Activated CD8-positive, alpha-beta memory T cell treated with anti-CD3 and anti-CD28 coated beads, Interleukin-2, amount 50 U/mL, for 1 hour (primary cell): Measurements from ENCODE around the gene DIP2C.
"Not testable (repeated sequence)": the region's sequence is repeated elsewhere in the genome, so short reads cannot be mapped to it uniquely, and the experiment has no call there.

Source experiments
- DNase-seq: peaks from one replicate; pipeline ENCODE4 v3.0.0-alpha.2; 2020; ENCODE audit errors: extremely low read depth

DIP2C gene

DNA sequence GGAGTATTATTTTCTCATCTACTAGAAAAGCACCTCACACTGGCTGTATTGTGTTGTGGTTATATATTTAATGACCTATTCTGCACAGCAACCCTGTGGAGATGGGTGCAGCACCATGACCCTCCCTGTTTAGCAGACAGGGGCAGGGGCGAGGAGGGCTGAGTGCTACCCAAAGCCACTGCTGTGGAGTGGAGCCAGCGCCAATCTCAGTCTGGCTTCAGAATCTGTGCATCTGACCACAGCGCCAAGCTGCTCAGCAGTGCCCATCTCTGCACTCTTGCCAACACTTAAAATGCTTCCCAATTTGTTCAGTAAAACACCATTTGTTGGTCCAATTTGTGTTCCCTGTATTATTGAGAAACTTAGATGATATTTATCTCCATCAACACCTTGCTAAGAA lies 315.1 kb downstream of the DIP2C start:
- DNase-seq: no peak

- no peak for DNase-seq
Observed at GRCh38 chr10:373526-374309, 315.8 kb downstream of the DIP2C start.

DNA sequence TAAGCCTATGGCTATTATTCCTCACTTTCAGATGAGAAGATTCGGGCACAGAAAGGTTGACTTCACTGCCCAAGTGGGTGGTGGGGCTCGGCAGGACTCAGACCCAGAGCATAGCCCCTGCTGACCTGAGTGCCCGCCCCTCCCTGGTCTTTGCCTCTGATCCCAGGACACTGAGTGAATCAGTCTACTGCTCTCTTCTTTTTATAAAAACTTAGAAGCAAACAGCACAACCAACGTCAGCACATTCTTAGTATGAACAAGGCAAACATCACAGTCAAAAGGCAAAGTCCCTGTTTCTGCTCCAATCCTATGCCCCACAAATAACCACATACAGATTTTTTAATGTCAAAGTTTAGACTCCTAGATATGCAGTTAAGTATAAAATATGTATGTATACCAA lies 316.5 kb downstream of the DIP2C start:
- DNase-seq: no peak

GRCh38 chr10:372566-372965 lies 316.9 kb downstream of the DIP2C start:
- no peak for DNase-seq

GRCh38 chr10:371515-371914 lies 318.0 kb downstream of the DIP2C start:
- no peak for DNase-seq

DNA sequence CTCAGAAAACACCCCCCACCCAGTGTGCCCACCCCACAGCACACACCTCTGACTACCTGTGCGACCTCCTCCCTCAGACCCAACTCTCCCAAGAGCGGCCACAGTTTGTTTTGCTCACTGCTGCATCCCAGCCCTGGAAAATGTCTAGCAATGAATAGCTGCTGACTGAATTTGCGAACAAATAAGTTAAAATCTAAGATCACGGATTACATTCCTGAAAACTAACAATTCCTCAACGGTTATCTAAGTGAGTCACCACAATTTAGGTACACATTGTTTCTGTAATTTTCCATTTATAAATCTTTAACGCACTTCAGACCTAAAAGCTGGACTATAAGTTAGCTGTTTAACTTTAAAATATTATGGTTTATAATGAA lies 319.0 kb downstream of the DIP2C start:
- DNase-seq: no peak

GRCh38 chr10:369684-370448 lies 319.6 kb downstream of the DIP2C start:
- no peak for DNase-seq

DNA sequence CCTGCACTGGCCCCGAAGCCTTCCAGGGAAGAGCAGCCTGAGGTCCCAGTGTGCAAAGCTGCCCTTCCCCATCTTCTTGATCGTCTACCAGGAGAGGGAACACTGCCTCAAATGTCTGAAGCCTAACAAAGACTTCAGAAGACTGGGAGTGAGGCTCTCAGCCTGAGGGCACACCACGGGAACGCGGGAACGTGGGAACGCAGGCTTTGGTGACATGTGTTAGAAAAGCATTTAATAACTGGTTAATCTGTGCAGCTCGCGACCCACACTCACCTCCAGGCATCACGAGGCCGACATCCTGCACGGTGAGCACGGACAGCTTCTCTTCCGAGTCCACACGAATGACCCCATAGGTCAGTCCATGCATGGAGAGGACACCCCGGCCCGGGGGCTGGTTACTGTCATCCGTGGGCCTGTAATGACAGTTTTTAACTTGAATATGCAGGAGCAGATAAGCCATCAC lies 320.2 kb downstream of the DIP2C start:
- no peak for DNase-seq

- no peak for DNase-seq
Observed at GRCh38 chr10:368579-369220, 320.8 kb downstream of the DIP2C start.

DNA sequence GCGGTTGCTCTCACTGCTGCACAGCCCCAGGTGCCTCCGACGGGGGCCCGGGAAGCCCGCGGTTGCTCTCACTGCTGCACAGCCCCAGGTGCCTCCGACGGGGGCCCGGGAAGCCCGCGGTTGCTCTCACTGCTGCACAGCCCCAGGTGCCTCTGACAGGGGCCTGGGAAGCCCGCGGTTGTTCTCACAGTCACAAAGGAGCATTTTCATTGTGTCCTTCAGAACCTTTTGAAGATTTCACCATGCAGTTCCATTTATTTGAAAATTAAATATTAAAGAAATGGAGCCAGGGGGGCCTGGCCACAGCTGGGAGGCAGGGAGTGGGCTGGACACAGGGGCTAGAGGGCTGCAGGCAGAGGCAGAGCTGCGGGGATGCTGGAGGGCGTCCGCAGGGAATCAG lies 321.4 kb downstream of the DIP2C start:
- DNase-seq: not testable (repeated sequence)

- DNase-seq: no peak
Observed at GRCh38 chr10:367636-368035, 321.8 kb downstream of the DIP2C start.

- no peak for DNase-seq
Observed at GRCh38 chr10:366186-366585, 323.3 kb downstream of the DIP2C start.

GRCh38 chr10:364267-364775 lies 325.1 kb downstream of the DIP2C start:
- DNase-seq: no peak

DNA sequence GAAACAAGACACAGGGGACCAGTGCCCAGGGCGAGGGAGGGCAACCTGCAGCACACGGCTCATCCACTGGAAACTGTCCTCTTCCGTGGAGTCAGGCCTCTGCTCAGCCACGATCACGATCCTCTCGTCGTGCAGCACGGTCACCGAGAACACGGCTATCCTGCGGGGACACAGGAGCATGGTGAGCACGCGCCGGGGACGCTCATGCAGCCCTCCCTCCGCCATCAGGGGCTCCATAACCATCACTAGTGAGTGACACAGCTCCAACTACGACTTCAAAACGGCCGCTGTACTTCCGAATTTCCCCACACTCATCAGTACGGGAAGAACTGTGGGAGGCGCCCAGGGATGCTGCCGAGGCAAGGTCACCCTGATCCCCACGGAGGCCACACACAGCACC lies 326.3 kb downstream of the DIP2C start:
- DNase-seq: no peak

- DNase-seq: no peak
Observed at GRCh38 chr10:361203-362081, 328.0 kb downstream of the DIP2C start.

DNA sequence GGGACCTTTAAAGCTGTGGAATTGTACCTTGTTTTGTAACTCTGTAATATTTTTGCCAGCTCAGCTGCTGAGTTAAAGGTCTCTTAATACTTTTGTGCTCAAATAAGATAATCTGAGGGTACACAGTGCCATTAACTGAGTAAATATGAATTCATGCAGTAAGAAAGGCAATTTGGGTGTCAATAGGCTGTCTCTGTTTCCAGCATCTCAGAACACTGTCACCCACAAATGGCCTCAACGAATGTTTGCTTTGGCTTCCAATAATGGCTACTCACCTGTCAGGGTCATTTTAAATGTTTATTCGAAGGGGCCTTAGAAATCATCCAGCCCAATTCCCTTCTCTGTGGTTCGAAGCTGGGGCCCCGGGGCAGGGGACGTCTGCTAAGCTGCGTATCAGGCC lies 328.8 kb downstream of the DIP2C start:
- DNase-seq: no peak

GRCh38 chr10:359762-360161 lies 329.7 kb downstream of the DIP2C start:
- no peak for DNase-seq

- no peak for DNase-seq
Observed at GRCh38 chr10:359093-359492, 330.4 kb downstream of the DIP2C start.

GRCh38 chr10:357201-357950 lies 332.1 kb downstream of the DIP2C start:
- no peak for DNase-seq

- no peak for DNase-seq
Observed at GRCh38 chr10:356452-356851, 333.0 kb downstream of the DIP2C start.
